HepG2 (cell line): ENCODE results near the gene TLE2. TPM values are rescaled to one million over a fixed set of nuclear protein-coding genes. Genes with fewer than 3 reads are reported as not detected.
"Not testable (repeated sequence)": the region's sequence is repeated elsewhere in the genome, so short reads cannot be mapped to it uniquely, and the experiment has no call there.

ENCODE experiments used
- ATAC-seq: fragments of 200-7000 bp; cut with Tn5 transposase; 3 replicates; pipeline ENCODE4 v1.9.1; 2020; ENCODE audit warnings: mild to moderate bottlenecking, moderate library complexity
- BruUV-seq: library from RNA; stranded (reverse); fragments of 400-500 nt; replicated peaks from 2 replicates; lab custom pipeline; 2021; lab: Mats Ljungman, UMichigan
- CTCF ChIA-PET: fragments of 300-600 bp; formaldehyde crosslinking; extraction: SDS; loops from one replicate; lab custom pipeline; 2021; ENCODE audit warnings: low total read pairs, inconsistent platforms, low intra/inter-chr PET ratio; lab: Yijun Ruan, JAX
- POLR2A ChIA-PET: fragments of 350-600 bp; sonication (Branson Sonifier 250); formaldehyde crosslinking; loops from one replicate; lab custom pipeline; 2020; ENCODE audit warnings: antibody characterized with exemption, inconsistent platforms; lab: Yijun Ruan, JAX
- DNase-seq: peaks from one replicate; pipeline ENCODE4 v3.0.0-alpha.2; 2015; ENCODE audit warnings: low spot score
- FAIRE-seq: peaks from 3 replicates; lab custom pipeline; 2011; peaks lifted over from hg19 to GRCh38; lab: Jason Lieb, UNC
- H2AFZ ChIP-seq: one replicate; pipeline ENCODE4 v1.6.1; 2011; ENCODE audit warnings: low read length, inconsistent platforms
- H3K27ac ChIP-seq: fragments of 300-600 bp; 3 replicates; pipeline ENCODE4 v1.8.0; 2011; ENCODE audit warnings: mixed run types, mild to moderate bottlenecking, mixed read lengths, low read length, inconsistent platforms; ENCODE audit not compliant: insufficient read depth; ENCODE audit errors: extremely low read length
- H3K27me3 ChIP-seq, 2 experiments: fragments of 200-600 bp in 1 of 2; 2 replicates in 1 of 2; 3 replicates in 1 of 2; pipeline versions ENCODE4 v1.6.0 to v1.8.0; 2011; ENCODE audit warnings: low read length in 2 of 2, mild to moderate bottlenecking in 2 of 2, moderate library complexity in 2 of 2, inconsistent platforms in 1 of 2; ENCODE audit not compliant: insufficient read depth in 2 of 2, control insufficient read depth in 1 of 2
- H3K36me3 ChIP-seq, 2 experiments: fragments of 200-600 bp in 1 of 2; replicated peaks in 1 of 2; 2 replicates in 1 of 2; 3 replicates in 1 of 2; pipeline versions ENCODE4 v1.5.1 to v1.8.0; 2011; ENCODE audit warnings: low read length in 2 of 2, inconsistent platforms in 1 of 2; ENCODE audit not compliant: insufficient read depth in 2 of 2, control insufficient read depth in 1 of 2
- H3K4me1 ChIP-seq: 2 replicates; pipeline ENCODE4 v1.5.1; 2012; ENCODE audit warnings: low read length, inconsistent platforms; ENCODE audit not compliant: insufficient read depth
- H3K4me2 ChIP-seq: 2 replicates; pipeline ENCODE4 v1.6.0; 2011; ENCODE audit warnings: low read depth, low read length, inconsistent platforms
- H3K4me3 ChIP-seq, 3 experiments: fragments of 200-600 bp in 1 of 3; sonication (generic), shearing (Covaris generic) in 1 of 3; replicated peaks in 1 of 3; 2 replicates each; pipeline ENCODE4 v1.5.1; 2011 to 2016; ENCODE audit warnings: low read length in 3 of 3, inconsistent platforms in 2 of 3, low read depth in 2 of 3, mild to moderate bottlenecking in 2 of 3, control low read depth in 1 of 3, mixed read lengths in 1 of 3; ENCODE audit not compliant: insufficient read depth in 1 of 3
- H3K79me2 ChIP-seq: one replicate; pipeline ENCODE4 v1.6.1; 2011; ENCODE audit warnings: low read length, inconsistent platforms; ENCODE audit not compliant: insufficient read depth
- H3K9ac ChIP-seq: 2 replicates; pipeline ENCODE4 v1.6.0; 2011; ENCODE audit warnings: mild to moderate bottlenecking, low read depth, low read length, inconsistent platforms; ENCODE audit not compliant: insufficient read depth
- H3K9me3 ChIP-seq: 2 replicates; pipeline ENCODE4 v1.5.1; 2012; ENCODE audit warnings: mild to moderate bottlenecking, low read length
- H4K20me1 ChIP-seq: 2 replicates; pipeline ENCODE4 v1.6.0; 2011; ENCODE audit warnings: inconsistent platforms, mild to moderate bottlenecking, low read length, moderate library complexity; ENCODE audit not compliant: insufficient read depth
- AGO2 ChIP-seq: fragments of 200-400 bp; formaldehyde crosslinking; optimal IDR thresholded peaks from 2 replicates; pipeline ENCODE3; 2017; ENCODE audit warnings: mild to moderate bottlenecking, low read depth, low read length, moderate library complexity
- GABPA ChIP-seq, 2 experiments: IDR thresholded peaks; 2 replicates each; pipeline ENCODE4 v1.6.1; 2011 to 2016; ENCODE audit warnings: low read depth in 2 of 2, low read length in 1 of 2, missing biosample characterization in 1 of 2, missing genetic modification characterization in 1 of 2
- NFATC3 ChIP-seq: sonication (generic); formaldehyde crosslinking; IDR thresholded peaks from 2 replicates; pipeline ENCODE4 v1.5.1; 2020; ENCODE audit warnings: mild to moderate bottlenecking, missing genetic modification reagents
- POLR2A ChIP-seq, 2 experiments: IDR thresholded peaks; 2 replicates each; pipeline ENCODE4 v1.6.1; 2011; ENCODE audit warnings: low read depth in 2 of 2, low read length in 2 of 2, mild to moderate bottlenecking in 1 of 2, moderate library complexity in 1 of 2; ENCODE audit not compliant: insufficient read depth in 1 of 2
- RBFOX2 ChIP-seq: fragments of 200-400 bp; formaldehyde crosslinking; IDR thresholded peaks from 2 replicates; pipeline ENCODE4 v1.6.1; 2017; ENCODE audit warnings: low read depth, mild to moderate bottlenecking, low read length
- WGBS: methylation state at CpG from one replicate; pipeline ENCODE4 v1.1.6; 2017; ENCODE audit warnings: low lambda C conversion rate; 5-methylcytosine and 5-hydroxymethylcytosine counted together
- in situ Hi-C: cut with HindIII; loops from 2 replicates; pipeline ENCODE4 v1.10.0; 2017; ENCODE audit warnings: low pct_unique_long_range_greater_than_20kb; ENCODE audit not compliant: extremely low pct_ligation_motif_present
- intact Hi-C: fragments of 100-400 bp; cut with micrococcal nuclease; formaldehyde crosslinking; loops from one replicate; pipeline ENCODE4 v1.10.0; 2022; ENCODE audit not compliant: unreplicated experiment
- polyA plus RNA-seq, 8 experiments: library from polyadenylated mRNA; depleted of rRNA in 3 of 8; stranded (reverse) in 7 of 8; unstranded in 1 of 8; fragments of >200 nt; fragmentation: Illumina TruSeq in 4 of 8; extraction: Trizol in 4 of 8; gene quantifications; 2 replicates each; pipeline versions ENCODE4 v1.2.1 to v1.2.3, GENCODE V29; 2011 to 2016; ENCODE audit warnings: low read depth in 4 of 8, missing spikeins in 1 of 8, mixed read lengths in 1 of 8; ENCODE audit not compliant: insufficient read depth in 1 of 8
- total RNA-seq, 5 experiments: library from RNA; depleted of rRNA; stranded (reverse); fragments of >200 nt; fragmentation: Illumina TruSeq; extraction: Trizol; gene quantifications; 2 replicates each; pipeline ENCODE4 v1.2.3, GENCODE V29; 2016; ENCODE audit warnings: low read depth in 1 of 5

Gene TLE2
- total and polyA plus RNA-seq, 2 of the 13 experiments (the other 11 are each of a cell fraction or from before 2014, with no cell fraction given), result 0.07 to 0.81 TPM

- Histone ChIP-seq H3K4me2 (no peak overlapping the region), H3K4me3 (no peak overlapping the region), H3K4me1 (0 out of 2 replicates have a peak, but pooled peaks cover 4% of the 10 kb centered on the region), H3K36me3 (peaks cover 8 to 41% of the 10 kb centered on the region in 2 experiments; a peak in 4 of 5 replicates), H3K9ac (no peak overlapping the region), H3K9me3 (no peaks in the 10 kb centered on the region), H3K79me2 (no peaks in the 10 kb centered on the region), H3K27ac (no peak overlapping the region), H3K27me3 (no peaks in the 10 kb centered on the region), H2AFZ (no peak overlapping the region), H4K20me1 (no peaks in the 10 kb centered on the region)
- in situ Hi-C loops (no loop called here), intact Hi-C loops (no loop called here)
- FAIRE-seq (no peak), DNase-seq (no peak), ATAC-seq (no peak)
- TF ChIP-seq RBFOX2 (peak; percentile 59), GABPA (IDR thresholded peaks at IDR 0.05; ENCODE audit: low read depth, low read length) (no peak), GABPA (CRISPR knock-in tag; IDR thresholded peaks at IDR 0.05; ENCODE audit: low read depth) (no peak)
- POLR2A ChIA-PET, result interaction anchor here (3.6 kb wide), 1 partner anchor 18 kb away, joined by 21 read pairs; no protein-coding TSS in a partner anchor
- WGBS, result 96% methylated on average over 15 of the region's 21 CpGs
- CTCF ChIA-PET, result no interaction called here
- no TSS peak for BruUV-seq
Measured at GRCh38 chr19:3053780-3054179, 24.7 kb upstream of the TLE2 start.

GRCh38 chr19:3053218-3053621, 24.1 kb upstream of the TLE2 start:
- H2AFZ ChIP-seq, result no peak overlapping the region
- no peak for DNase-seq
- 94% methylated on average over 15 of the region's 15 CpGs for WGBS
- intact Hi-C loops (no loop called here), in situ Hi-C loops (no loop called here)
- no peaks in the 10 kb centered on the region for H4K20me1 ChIP-seq
- peaks cover 6 to 35% of the 10 kb centered on the region in 2 experiments; a peak in 3 of 5 replicates for H3K36me3 ChIP-seq
- no peak overlapping the region for H3K27ac ChIP-seq
- ChIA-PET CTCF (no interaction called here), POLR2A (interaction anchor here (1.8 to 3.6 kb wide), 2 partner anchors 8 to 17 kb away, joined by 6 to 21 read pairs; no protein-coding TSS in a partner anchor)
- peaks cover 9% of the 10 kb centered on the region for H3K4me1 ChIP-seq
- no peak overlapping the region for H3K4me3 ChIP-seq
- H3K9me3 ChIP-seq, result no peaks in the 10 kb centered on the region
- H3K9ac ChIP-seq, result no peak overlapping the region
- no peaks in the 10 kb centered on the region for H3K79me2 ChIP-seq
- TF ChIP-seq POLR2A (IDR thresholded peaks at IDR 0.05; ENCODE audit: insufficient read depth in 1 of 2, low read depth in 2 of 2, low read length in 2 of 2) (0 out of 4 replicates have a peak, but pooled peaks of 1 of the 2 experiments have one; percentile 19), AGO2 (peak; percentile 36), NFATC3 (no peak)
- no peak for FAIRE-seq
- ATAC-seq, result no peak
- BruUV-seq, result TSS peak; percentile 84
- H3K4me2 ChIP-seq, result no peak overlapping the region
- no peaks in the 10 kb centered on the region; a peak in 1 of 5 replicates for H3K27me3 ChIP-seq

GRCh38 chr19:3050016-3050415, 20.9 kb upstream of the TLE2 start:
- CTCF ChIA-PET, H3K79me2 ChIP-seq: not testable (repeated sequence)

More at GRCh38 chr19:3050016-3050415, 20.9 kb upstream of the TLE2 start:
- H3K4me1 ChIP-seq, result peaks cover 15% of the 10 kb centered on the region
- H3K27ac ChIP-seq, in situ Hi-C loops, BruUV-seq, POLR2A ChIA-PET, H3K27me3 ChIP-seq, H3K9me3 ChIP-seq, ATAC-seq, H3K9ac ChIP-seq, H3K4me3 ChIP-seq, H2AFZ ChIP-seq, intact Hi-C loops, FAIRE-seq, H3K4me2 ChIP-seq, H4K20me1 ChIP-seq, DNase-seq: not testable (repeated sequence)
- WGBS, result 72% methylated on average over 6 of the region's 7 CpGs
- H3K36me3 ChIP-seq, result peaks cover 5 to 15% of the 10 kb centered on the region in 2 experiments; a peak in 3 of 5 replicates
